Measurements from ENCODE around the gene TNFSF9.

Gene TNFSF9

DNA sequence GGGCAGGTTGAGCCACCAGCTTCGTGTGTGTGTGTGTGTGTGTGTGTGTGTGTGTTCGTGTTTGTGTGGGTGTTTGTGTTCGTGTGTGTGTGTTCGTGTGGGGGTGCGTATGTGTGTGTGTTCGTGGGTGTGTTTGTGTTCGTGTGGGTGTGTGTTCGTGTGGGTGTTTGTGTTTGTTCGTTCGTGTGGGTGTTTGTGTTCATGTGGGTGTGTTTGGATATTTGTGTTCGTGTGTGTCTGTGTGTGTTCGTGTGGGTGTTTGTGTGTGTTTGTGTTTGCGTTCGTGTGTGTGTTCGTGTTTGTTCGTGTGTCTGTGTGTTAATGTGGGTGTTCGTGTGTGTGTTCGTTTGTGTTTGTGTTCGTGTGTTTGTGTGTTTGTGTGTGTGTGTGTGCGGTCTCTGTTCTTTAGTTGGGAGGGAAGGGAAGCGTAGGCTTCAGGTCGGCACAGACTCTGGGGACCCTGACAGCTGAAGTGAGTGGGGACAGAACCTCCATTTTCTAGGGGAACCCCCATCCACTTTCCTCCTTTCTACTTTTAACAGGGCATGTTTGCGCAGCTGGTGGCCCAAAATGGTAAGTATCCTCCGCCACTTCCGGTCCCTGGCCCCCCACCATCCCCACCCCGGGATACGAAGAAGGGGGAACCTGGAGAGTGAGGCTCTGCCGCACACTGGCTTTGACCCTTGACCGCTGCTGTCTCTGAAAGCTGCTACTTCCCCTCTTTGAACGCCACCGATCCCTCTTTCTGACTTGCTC is 1.6 kb downstream of the TNFSF9 start (continued):
- no peak; the same call in none of the 2 replicates for TF ChIP-seq ZSCAN18 (tag by site-specific recombination; IDR thresholded peaks at IDR 0.05)
- TF ChIP-seq, protein P1, sequence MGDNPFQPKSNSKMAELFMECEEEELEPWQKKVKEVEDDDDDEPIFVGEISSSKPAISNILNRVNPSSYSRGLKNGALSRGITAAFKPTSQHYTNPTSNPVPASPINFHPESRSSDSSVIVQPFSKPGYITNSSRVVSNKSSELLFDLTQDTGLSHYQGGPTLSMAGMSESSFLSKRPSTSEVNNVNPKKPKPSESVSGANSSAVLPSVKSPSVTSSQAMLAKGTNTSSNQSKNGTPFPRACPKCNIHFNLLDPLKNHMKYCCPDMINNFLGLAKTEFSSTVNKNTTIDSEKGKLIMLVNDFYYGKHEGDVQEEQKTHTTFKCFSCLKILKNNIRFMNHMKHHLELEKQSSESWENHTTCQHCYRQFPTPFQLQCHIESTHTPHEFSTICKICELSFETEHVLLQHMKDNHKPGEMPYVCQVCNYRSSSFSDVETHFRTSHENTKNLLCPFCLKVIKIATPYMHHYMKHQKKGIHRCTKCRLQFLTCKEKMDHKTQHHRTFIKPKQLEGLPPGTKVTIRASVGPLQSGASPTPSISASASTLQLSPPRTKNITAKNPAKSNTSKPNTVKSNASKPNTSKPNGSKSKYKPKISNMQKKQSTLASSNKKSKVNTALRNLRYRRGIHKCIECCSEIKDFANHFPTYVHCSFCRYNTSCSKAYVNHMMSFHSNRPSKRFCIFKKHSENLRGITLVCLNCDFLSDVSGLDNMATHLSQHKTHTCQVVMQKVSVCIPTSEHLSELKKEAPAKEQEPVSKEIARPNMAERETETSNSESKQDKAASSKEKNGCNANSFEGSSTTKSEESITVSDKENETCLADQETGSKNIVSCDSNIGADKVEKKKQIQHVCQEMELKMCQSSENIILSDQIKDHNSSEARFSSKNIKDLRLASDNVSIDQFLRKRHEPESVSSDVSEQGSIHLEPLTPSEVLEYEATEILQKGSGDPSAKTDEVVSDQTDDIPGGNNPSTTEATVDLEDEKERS (tag by site-specific recombination; IDR thresholded peaks at IDR 0.05), result no peak
- TF ChIP-seq CTCF (tag by site-specific recombination; IDR thresholded peaks at IDR 0.05), result no peak
- TF ChIP-seq FEZF1 (tag by site-specific recombination; IDR thresholded peaks at IDR 0.05), result no peak
- no peak for TF ChIP-seq ZNF585B (tag by site-specific recombination; IDR thresholded peaks at IDR 0.05)
- no peak for TF ChIP-seq ZNF660 (tag by site-specific recombination; IDR thresholded peaks at IDR 0.05)
- 0 out of 2 replicates have a peak, but pooled peaks have one; percentile 17 for TF ChIP-seq ZNF146 (tag by site-specific recombination; IDR thresholded peaks at IDR 0.05)
- no peak for TF ChIP-seq MYNN (tag by site-specific recombination; IDR thresholded peaks at IDR 0.05; ENCODE audit: borderline replicate concordance)
- no peak for TF ChIP-seq ZSCAN5A (tag by site-specific recombination; IDR thresholded peaks at IDR 0.05)
- TF ChIP-seq, protein P2, sequence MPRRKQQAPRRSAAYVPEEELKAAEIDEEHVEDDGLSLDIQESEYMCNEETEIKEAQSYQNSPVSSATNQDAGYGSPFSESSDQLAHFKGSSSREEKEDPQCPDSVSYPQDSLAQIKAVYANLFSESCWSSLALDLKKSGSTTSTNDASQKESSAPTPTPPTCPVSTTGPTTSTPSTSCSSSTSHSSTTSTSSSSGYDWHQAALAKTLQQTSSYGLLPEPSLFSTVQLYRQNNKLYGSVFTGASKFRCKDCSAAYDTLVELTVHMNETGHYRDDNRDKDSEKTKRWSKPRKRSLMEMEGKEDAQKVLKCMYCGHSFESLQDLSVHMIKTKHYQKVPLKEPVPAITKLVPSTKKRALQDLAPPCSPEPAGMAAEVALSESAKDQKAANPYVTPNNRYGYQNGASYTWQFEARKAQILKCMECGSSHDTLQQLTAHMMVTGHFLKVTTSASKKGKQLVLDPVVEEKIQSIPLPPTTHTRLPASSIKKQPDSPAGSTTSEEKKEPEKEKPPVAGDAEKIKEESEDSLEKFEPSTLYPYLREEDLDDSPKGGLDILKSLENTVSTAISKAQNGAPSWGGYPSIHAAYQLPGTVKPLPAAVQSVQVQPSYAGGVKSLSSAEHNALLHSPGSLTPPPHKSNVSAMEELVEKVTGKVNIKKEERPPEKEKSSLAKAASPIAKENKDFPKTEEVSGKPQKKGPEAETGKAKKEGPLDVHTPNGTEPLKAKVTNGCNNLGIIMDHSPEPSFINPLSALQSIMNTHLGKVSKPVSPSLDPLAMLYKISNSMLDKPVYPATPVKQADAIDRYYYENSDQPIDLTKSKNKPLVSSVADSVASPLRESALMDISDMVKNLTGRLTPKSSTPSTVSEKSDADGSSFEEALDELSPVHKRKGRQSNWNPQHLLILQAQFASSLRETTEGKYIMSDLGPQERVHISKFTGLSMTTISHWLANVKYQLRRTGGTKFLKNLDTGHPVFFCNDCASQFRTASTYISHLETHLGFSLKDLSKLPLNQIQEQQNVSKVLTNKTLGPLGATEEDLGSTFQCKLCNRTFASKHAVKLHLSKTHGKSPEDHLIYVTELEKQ (tag by site-specific recombination; IDR thresholded peaks at IDR 0.05; ENCODE audit: borderline replicate concordance), result no peak
- no peak for TF ChIP-seq TCF7L2 (IDR thresholded peaks at IDR 0.05; ENCODE audit: borderline replicate concordance, low read depth, low read length)
- TF ChIP-seq, protein P3, sequence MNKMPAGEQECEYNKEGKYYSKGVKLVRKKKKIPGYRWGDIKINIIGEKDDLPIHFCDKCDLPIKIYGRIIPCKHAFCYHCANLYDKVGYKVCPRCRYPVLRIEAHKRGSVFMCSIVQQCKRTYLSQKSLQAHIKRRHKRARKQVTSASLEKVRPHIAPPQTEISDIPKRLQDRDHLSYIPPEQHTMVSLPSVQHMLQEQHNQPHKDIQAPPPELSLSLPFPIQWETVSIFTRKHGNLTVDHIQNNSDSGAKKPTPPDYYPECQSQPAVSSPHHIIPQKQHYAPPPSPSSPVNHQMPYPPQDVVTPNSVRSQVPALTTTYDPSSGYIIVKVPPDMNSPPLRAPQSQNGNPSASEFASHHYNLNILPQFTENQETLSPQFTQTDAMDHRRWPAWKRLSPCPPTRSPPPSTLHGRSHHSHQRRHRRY (tag by site-specific recombination; IDR thresholded peaks at IDR 0.05), result peak; percentile 84; the same call in 1 of the 2 replicates
- peak; percentile 81; the same call in 1 of the 2 replicates for TF ChIP-seq SALL2 (tag by site-specific recombination; IDR thresholded peaks at IDR 0.05; ENCODE audit: borderline replicate concordance)
- TF ChIP-seq ZNF654 (tag by site-specific recombination; IDR thresholded peaks at IDR 0.05; ENCODE audit: low read depth), result no peak
- TF ChIP-seq ZNF366 (tag by site-specific recombination; conservative IDR thresholded peaks at IDR 0.05), result no peak
- TF ChIP-seq ZNF521 (tag by site-specific recombination; IDR thresholded peaks at IDR 0.05), result no peak
- TF ChIP-seq, protein P4, sequence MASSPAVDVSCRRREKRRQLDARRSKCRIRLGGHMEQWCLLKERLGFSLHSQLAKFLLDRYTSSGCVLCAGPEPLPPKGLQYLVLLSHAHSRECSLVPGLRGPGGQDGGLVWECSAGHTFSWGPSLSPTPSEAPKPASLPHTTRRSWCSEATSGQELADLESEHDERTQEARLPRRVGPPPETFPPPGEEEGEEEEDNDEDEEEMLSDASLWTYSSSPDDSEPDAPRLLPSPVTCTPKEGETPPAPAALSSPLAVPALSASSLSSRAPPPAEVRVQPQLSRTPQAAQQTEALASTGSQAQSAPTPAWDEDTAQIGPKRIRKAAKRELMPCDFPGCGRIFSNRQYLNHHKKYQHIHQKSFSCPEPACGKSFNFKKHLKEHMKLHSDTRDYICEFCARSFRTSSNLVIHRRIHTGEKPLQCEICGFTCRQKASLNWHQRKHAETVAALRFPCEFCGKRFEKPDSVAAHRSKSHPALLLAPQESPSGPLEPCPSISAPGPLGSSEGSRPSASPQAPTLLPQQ (tag by site-specific recombination; IDR thresholded peaks at IDR 0.05), result no peak
- TF ChIP-seq ZXDB (tag by site-specific recombination; IDR thresholded peaks at IDR 0.05), result peak; percentile 32; the same call in 1 of the 2 replicates
- TF ChIP-seq, protein P5, sequence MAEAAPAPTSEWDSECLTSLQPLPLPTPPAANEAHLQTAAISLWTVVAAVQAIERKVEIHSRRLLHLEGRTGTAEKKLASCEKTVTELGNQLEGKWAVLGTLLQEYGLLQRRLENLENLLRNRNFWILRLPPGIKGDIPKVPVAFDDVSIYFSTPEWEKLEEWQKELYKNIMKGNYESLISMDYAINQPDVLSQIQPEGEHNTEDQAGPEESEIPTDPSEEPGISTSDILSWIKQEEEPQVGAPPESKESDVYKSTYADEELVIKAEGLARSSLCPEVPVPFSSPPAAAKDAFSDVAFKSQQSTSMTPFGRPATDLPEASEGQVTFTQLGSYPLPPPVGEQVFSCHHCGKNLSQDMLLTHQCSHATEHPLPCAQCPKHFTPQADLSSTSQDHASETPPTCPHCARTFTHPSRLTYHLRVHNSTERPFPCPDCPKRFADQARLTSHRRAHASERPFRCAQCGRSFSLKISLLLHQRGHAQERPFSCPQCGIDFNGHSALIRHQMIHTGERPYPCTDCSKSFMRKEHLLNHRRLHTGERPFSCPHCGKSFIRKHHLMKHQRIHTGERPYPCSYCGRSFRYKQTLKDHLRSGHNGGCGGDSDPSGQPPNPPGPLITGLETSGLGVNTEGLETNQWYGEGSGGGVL (tag by site-specific recombination; IDR thresholded peaks at IDR 0.05), result peak; percentile 37
- TF ChIP-seq, protein P6, sequence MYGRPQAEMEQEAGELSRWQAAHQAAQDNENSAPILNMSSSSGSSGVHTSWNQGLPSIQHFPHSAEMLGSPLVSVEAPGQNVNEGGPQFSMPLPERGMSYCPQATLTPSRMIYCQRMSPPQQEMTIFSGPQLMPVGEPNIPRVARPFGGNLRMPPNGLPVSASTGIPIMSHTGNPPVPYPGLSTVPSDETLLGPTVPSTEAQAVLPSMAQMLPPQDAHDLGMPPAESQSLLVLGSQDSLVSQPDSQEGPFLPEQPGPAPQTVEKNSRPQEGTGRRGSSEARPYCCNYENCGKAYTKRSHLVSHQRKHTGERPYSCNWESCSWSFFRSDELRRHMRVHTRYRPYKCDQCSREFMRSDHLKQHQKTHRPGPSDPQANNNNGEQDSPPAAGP (tag by site-specific recombination; IDR thresholded peaks at IDR 0.05), result no peak
